Nephron (organoid): ENCODE measurements around the gene AIP.

Experiments used
- H3K27ac Mint-ChIP-seq, 3 experiments: 2 replicates each; pipeline ENCODE4 v1.8.0; 2020; ENCODE audit warnings: mixed read lengths in 3 of 3, mild to moderate bottlenecking in 2 of 3, moderate library complexity in 1 of 3
- H3K27me3 Mint-ChIP-seq: 2 replicates; pipeline ENCODE4 v1.8.0; 2021; ENCODE audit warnings: low read depth, mild to moderate bottlenecking, moderate library complexity, mixed read lengths
- H3K36me3 Mint-ChIP-seq: 2 replicates; pipeline ENCODE4 v1.8.0; 2020; ENCODE audit warnings: low read depth, mixed read lengths
- H3K4me1 Mint-ChIP-seq: 2 replicates; pipeline ENCODE4 v1.8.0; 2020; ENCODE audit warnings: mixed read lengths
- H3K4me3 Mint-ChIP-seq, 3 experiments: 2 replicates each; pipeline ENCODE4 v1.8.0; 2020; ENCODE audit warnings: mild to moderate bottlenecking in 3 of 3, mixed read lengths in 3 of 3, moderate library complexity in 2 of 3
- H3K9me3 Mint-ChIP-seq: 2 replicates; pipeline ENCODE4 v1.8.0; 2020; ENCODE audit warnings: mixed read lengths
- TF ChIP-seq, protein P1 (sequence below), 3 experiments: fragments of 200-600 bp; sonication (generic); IDR thresholded peaks; one replicate each; pipeline ENCODE4 v1.5.0; 2021; ENCODE audit warnings: antibody characterized with exemption in 3 of 3; ENCODE audit not compliant: unreplicated experiment in 3 of 3

The AIP gene

DNA sequence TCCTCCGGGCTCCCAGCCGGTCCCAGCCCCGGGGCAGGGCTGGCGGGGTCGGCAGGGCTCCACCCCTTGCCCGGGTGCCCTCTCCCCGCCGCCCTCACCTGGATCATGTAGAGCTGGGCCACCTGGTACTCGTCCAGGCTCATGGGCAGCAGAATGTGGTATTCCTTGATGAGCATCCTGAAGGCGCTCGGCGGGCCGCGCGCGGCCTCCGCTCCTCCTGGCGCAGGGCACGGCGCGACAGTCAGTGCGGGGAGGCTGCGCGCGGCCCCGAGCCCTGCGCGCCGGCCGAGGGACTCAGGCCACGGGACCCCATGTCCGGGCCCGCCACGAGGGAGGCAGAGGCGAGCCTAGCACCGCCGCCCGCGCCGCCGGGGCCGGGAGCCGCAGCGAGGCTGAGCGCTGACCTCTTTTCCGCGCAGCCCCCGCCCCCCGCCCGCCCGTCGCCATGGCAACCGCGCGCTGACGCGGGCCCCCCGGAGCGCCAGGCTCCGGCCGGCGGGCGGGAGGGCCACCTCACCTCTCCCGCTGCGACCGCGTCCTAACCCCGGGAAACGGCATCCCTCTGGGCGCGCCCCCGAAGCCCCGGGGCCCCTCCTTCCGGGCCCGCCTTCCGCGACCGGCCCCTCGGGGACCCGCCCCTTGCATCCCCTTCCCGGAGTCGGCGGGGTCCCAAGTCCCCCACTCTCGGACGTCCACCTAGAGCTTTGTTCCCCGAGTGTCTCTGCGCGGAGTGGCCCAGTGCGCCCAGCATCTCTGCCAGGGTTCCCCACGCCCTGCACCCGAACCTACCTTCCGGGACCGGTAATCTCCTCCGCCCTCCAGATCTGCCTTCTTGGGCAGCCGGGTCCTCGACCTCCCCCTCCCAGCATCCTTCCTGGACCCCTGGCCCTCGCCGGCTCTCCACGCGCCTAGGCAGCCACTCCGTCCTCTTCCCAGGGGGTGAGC is 21.5 kb downstream of the AIP start:
- H3K27me3 Mint-ChIP-seq = peaks cover 21% of the 10 kb centered on the region
- peaks cover 26% of the 10 kb centered on the region for H3K4me1 Mint-ChIP-seq
- no peaks in the 10 kb centered on the region for H3K9me3 Mint-ChIP-seq
- H3K36me3 Mint-ChIP-seq = peaks cover 10% of the 10 kb centered on the region
- H3K4me3 Mint-ChIP-seq = peak overlapping the region; percentile 85 to 87 (median 87)
- H3K27ac Mint-ChIP-seq = no peak overlapping the region
- TF ChIP-seq, protein P1, sequence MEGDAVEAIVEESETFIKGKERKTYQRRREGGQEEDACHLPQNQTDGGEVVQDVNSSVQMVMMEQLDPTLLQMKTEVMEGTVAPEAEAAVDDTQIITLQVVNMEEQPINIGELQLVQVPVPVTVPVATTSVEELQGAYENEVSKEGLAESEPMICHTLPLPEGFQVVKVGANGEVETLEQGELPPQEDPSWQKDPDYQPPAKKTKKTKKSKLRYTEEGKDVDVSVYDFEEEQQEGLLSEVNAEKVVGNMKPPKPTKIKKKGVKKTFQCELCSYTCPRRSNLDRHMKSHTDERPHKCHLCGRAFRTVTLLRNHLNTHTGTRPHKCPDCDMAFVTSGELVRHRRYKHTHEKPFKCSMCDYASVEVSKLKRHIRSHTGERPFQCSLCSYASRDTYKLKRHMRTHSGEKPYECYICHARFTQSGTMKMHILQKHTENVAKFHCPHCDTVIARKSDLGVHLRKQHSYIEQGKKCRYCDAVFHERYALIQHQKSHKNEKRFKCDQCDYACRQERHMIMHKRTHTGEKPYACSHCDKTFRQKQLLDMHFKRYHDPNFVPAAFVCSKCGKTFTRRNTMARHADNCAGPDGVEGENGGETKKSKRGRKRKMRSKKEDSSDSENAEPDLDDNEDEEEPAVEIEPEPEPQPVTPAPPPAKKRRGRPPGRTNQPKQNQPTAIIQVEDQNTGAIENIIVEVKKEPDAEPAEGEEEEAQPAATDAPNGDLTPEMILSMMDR (IDR thresholded peaks at IDR 0.05; ENCODE audit: unreplicated experiment in 3 of 3) = no peak

DNA sequence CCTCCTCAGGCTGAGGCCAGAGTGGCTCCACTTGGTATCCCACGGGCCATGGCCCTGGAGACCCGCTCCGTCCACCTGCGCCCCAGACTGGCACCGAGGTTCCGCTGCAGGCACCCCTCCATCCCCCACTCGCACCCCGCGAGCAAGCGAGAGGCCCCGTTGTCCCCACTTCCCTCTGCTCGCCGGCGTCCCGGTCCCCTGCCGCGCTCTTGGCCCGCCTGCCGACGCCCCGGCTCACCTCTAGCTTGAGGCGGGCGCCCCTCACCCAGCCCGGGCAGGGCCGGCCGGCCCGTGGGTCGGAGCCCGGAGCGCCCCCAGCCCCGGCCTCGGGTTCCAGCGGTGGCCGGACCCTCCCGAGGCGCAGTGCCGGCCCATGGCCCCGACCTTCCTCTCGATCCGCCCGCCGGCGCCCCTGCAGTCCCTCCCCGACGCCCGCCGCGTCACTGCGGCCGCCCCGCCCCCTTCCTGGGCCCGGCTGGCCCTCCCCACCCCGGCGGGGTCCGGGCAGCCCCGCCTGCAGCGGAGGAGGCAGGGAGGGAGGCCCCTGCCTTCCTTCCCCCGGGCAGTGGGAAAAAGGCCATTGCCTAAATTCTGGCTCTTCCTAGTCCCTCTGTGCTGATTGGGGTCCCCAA is 22.2 kb downstream of the AIP start, which contains the start of gene PITPNM1:
TSS of gene PITPNM1 (minus strand) at position 414 of the 632 bp plus-strand sequence. CDS start 1,183 bp downstream, outside the sequence.
- TF ChIP-seq, protein P1 (IDR thresholded peaks at IDR 0.05; ENCODE audit: unreplicated experiment in 3 of 3) = no peak
- peaks cover 26% of the 10 kb centered on the region for H3K4me1 Mint-ChIP-seq

DNA sequence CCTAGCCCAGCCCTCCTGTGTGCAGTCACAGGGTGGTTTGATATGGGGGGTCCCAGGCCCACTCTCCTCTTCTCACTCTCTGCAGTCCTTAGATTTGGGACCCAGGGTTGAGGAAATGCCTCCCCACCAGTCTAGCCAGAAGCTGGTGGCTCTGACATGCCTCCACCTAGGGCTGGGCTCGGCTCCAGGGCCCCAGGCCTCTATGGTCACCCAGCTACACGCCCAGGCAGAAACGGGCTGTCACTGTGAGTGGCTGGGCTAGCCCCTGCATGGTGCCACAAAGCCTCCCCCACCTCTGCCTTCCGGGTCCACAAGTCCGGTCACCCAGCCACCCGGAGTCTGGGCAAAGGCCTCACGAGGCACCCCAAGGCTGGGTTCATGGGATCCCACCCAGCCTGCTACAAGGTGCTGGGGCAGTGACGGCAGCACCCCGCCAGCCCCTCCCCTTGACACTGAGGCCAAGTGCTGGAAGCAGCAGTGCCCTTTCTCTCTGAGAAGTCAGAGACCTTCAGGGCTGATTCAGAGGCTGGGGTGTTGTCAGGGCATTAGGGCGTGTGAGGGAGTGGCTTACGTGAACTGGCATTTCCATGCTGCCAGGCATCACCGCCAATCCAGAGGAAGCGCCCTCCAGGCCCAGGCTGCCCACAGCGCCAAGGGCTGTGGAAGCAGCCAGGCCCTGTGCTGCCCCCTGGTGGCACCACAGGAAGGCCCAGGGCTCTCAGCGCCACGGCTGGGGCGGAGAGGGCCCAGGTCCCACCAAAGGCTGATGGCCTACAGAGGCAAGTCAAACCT is 23.0 kb downstream of the AIP start:
- Mint-ChIP-seq H3K4me3 (peak overlapping the region; percentile 88 to 94 (median 90)), H3K27ac (peak overlapping the region; percentile 69 to 93 (median 90)), H3K4me1 (peaks cover 26% of the 10 kb centered on the region), H3K36me3 (peaks cover 6% of the 10 kb centered on the region), H3K9me3 (no peaks in the 10 kb centered on the region), H3K27me3 (peaks cover 21% of the 10 kb centered on the region)
- TF ChIP-seq, protein P1 (IDR thresholded peaks at IDR 0.05; ENCODE audit: unreplicated experiment in 3 of 3) = peak; percentile 92 to 97 (median 94)

More for the DNA sequence above, 22.2 kb downstream of the AIP start, which contains the start of gene PITPNM1:
- Mint-ChIP-seq H3K9me3 (no peaks in the 10 kb centered on the region), H3K36me3 (peaks cover 10% of the 10 kb centered on the region), H3K27me3 (peaks cover 21% of the 10 kb centered on the region), H3K27ac (peak within 1 kb of the TSS; percentile 69 to 93 (median 90)), H3K4me3 (peak within 1 kb of the TSS; percentile 88 to 94 (median 90))

DNA sequence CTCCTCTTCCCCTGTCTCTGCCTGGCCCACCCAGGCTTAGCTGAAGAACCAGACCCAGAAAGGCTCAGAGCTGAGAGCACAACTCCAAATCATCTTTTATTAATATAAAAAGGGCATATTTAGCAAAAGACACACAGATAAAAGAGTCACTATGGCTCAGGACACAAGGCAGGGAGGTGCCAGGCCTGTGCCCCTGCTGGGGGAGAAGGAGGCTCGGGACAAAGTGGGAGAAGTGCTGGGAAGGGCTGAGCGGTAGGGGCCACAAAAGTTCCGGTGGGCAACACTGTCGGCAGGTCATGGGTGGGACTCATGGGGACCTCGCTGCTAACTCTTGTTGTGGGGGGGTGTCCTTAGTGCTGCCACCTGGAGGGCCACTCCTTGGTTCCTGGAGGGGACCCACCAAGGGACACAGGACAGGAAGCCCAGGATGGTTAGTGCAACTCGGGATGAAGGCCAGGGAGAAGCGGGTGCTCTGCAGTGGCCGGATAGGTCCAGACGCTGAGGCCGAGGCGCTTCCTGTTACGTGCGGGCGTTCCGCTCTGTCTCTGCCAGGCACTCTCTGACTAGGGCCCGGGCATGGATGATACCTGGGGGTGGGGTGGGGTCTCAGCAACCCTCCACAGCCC is 23.7 kb downstream of the AIP start:
- peak overlapping the region; percentile 69 to 93 (median 90) for H3K27ac Mint-ChIP-seq
- TF ChIP-seq, protein P1 (IDR thresholded peaks at IDR 0.05; ENCODE audit: unreplicated experiment in 3 of 3) = peak in 2 of 3 experiments; percentile 27 to 34
- H3K4me1 Mint-ChIP-seq = peaks cover 26% of the 10 kb centered on the region
- no peaks in the 10 kb centered on the region for H3K9me3 Mint-ChIP-seq
- H3K27me3 Mint-ChIP-seq = peaks cover 21% of the 10 kb centered on the region
- H3K4me3 Mint-ChIP-seq = peak overlapping the region; percentile 88 to 94 (median 90)
- H3K36me3 Mint-ChIP-seq = no peaks in the 10 kb centered on the region

DNA sequence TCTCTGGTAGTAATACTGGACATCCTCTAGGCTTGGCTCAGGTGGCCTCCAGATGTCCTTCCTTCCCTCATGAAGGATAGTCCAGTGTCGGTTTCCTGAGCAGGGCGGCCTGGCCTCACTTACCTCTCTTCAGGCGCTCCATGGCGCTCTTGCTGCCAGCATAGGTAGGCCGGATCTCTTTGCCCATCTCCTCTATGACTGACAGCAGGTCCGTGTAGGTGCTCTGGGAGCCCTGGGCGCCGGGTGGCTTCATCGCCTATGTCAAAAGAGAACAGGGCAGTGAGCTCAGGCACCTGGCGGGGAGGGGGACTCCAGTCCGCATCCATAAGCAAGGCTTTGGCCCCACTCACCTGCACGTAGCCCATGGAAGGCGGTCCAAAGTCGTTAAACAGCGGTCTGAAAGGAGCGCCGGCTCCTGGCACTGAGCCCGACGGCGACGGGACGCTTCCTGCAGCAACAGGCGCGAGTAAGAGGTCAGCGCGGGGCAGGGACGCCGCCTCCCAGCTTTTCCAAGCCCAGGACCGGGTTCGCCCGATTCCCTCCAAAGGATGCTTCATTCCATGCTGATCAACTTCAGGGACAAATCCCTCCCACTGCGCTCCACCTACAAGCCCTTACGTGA is 24.5 kb downstream of the AIP start:
- H3K4me3 Mint-ChIP-seq = peak overlapping the region; percentile 88 to 94 (median 90)
- H3K27me3 Mint-ChIP-seq = peaks cover 20% of the 10 kb centered on the region
- H3K27ac Mint-ChIP-seq = peak overlapping the region; percentile 37 to 69 (median 67)
- H3K36me3 Mint-ChIP-seq = no peaks in the 10 kb centered on the region
- TF ChIP-seq, protein P1 (IDR thresholded peaks at IDR 0.05; ENCODE audit: unreplicated experiment in 3 of 3) = no peak
- H3K9me3 Mint-ChIP-seq = no peaks in the 10 kb centered on the region
- peaks cover 26% of the 10 kb centered on the region for H3K4me1 Mint-ChIP-seq
